HG03095 (cell line): ENCODE data around the gene FSTL1.
"Not testable (repeated sequence)": the region's sequence is repeated elsewhere in the genome, so short reads cannot be mapped to it uniquely, and the experiment has no call there.

Experiments
- ATAC-seq: cut with Tn5 transposase; IDR thresholded peaks from one replicate; pipeline ENCODE4 v1.9.1; 2021; ENCODE audit warnings: moderate library complexity; ENCODE audit not compliant: unreplicated experiment

Gene FSTL1

GRCh38 chr3:120418866-120419490, 31.8 kb downstream of the FSTL1 start:
- peak; percentile 54 for ATAC-seq

DNA sequence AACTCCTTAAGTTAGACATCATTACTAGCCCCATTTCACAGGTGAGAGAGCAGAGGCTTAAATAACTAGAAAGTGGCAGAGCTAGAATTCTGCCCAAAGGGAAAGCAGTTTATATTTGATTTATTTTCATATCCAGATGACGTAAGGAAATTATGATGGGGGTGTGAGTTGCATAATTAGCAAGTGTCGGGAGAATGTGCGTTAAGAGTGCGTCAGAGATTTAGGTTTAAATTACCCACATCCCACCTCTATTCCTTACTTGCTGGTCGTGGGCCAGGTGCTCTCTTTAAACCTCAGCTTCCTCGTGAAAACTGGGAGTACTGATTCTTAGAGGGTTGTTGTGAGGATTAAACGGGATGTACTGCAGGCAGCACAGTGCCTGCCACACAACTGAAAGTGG, 32.3 kb downstream of the FSTL1 start:
- no peak for ATAC-seq

- ATAC-seq: peak; percentile 99
These were observed 33.4 kb downstream of the FSTL1 start for GRCh38 chr3:120417272-120417911.

GRCh38 chr3:120416868-120417267, 33.9 kb downstream of the FSTL1 start:
- peak; percentile 20 for ATAC-seq

- no peak for ATAC-seq
These were observed 35.0 kb downstream of the FSTL1 start for GRCh38 chr3:120415756-120416155.

DNA sequence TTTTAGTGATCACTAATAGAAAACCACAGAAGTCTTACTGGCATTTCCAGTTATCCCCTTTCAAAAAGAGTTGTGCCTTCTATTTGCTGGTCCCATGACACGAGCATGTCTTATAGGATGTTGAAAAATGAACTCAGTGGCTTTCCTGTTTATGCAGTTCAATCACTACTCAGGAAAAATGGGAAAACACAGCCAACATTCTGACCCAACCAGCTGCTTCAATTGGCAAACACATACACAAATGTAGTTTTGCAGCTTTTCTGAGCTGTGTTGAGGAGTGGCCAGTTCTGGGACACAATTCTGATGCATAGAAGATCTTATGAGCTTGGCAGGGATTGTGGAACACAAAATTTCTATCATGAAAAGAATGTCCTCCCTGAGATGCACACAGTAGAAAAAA, 40.3 kb downstream of the FSTL1 start:
- ATAC-seq: no peak

DNA sequence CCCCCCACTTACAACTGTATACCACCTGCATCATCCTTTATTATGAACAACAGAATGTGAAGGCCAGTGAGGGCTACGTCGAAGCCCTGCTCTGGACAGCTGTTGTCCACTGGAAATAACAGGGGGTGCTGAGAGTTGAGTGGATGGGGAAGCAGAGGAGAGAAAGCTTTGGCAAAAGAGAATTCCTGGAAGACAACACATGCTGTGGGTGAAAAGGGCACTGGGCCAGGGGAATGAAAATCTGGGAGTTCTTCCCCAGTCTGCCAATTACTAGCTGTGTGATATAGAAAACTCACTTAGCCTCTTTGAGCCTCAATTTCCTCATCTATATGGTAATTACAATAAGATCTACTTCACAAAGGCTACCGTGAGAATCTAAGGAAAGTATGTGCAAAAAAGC, 40.7 kb downstream of the FSTL1 start:
- ATAC-seq: no peak

DNA sequence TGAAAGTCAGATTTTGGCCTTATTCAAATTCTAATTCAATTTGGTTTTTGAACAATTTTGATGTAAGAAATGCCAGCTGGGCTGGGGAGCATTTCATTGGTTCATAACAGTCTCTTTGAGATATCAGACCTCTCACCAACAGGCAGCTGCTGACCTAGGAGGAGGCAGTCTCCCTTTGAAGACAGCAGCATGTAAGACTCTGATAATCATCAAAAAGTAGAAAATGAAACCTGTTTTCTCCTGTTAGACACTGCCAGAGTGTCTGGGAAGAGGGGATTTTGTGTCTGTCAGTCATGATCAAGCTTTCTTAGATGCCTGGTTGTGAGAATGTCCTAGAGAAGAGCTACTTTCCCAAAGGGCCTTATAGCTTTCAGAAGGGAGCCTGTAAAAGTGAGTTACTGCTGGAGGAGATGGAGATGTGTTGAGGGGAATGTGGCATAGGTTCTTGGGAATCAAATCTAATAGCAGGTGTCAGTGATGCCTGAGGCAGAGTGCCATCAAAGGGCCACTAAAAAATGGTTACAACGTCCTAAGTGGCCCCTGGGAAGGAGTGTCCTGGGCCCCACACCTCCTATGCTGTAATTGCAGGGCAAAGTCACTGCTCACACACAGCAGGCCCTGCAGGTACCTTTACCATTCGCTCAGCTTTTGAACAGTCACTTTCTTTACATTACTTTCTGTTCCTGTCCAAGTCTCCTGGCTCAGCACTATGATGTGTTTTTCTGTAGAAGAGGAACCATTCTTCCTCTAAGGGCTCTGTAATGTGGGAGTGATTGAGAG, 43.1 kb downstream of the FSTL1 start:
- no peak for ATAC-seq

DNA sequence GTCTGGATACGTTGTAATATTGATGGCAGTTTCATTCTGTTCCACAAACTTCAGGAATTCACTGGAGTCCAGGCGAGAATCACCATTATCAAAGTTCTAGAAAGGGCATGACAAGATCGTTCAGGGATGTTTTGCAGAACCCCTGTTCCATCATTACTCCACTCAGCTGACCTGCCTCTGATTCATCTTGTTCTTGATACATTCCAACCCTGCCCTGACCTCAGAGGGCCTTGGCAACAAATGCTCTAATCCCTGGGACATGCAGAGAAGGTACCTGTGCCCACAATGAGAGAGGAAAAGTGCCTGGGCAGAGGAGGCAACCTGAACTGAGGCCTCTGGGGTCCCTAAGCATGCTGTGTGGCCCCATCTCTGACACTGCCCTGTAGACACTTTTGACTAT, 45.9 kb downstream of the FSTL1 start:
- ATAC-seq: no peak

- ATAC-seq: no peak
These were observed 48.5 kb downstream of the FSTL1 start for GRCh38 chr3:120402257-120402656.

GRCh38 chr3:120399372-120399771, 51.4 kb downstream of the FSTL1 start:
- peak; percentile 84 for ATAC-seq

DNA sequence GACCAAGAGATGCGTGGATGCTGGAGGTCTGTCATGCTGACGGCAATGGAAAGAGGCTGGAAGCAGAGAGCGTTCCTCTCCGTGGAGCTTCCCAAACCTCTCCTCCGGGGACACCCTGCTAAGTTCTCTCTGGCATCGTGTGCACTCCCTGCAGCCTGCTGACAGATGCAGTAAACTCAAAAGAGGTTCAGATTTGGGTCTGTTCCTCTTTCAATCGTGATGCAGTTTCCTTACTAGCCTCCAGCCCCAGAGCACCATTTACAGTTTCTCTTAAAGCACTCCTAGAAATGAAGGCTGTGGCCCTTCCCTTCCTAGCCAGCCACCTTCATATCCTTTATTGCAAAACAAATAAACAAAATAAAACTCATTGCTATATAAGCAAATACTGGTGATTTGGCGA, 54.3 kb downstream of the FSTL1 start:
- ATAC-seq: no peak

GRCh38 chr3:120394347-120394746, 56.4 kb downstream of the FSTL1 start:
- ATAC-seq: no peak

DNA sequence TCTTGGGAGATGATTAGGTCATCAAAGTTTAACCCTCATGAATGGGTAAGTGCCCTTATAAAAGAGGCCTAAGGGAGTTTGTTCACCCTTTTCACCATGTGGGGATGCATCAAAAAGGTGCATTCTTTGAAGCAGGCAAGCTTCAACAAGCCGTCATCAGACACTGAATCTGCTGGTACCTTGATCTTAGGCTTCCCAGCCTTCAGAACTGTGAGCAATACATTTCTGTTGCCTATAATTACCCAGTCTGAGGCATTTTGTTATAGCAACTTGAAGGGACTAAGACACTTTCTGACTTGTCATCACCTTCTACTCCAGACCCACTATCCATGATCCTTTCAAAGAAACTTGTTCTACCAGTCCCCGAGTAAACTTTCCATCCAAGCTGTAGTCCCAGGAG, 57.0 kb downstream of the FSTL1 start:
- ATAC-seq: no peak

DNA sequence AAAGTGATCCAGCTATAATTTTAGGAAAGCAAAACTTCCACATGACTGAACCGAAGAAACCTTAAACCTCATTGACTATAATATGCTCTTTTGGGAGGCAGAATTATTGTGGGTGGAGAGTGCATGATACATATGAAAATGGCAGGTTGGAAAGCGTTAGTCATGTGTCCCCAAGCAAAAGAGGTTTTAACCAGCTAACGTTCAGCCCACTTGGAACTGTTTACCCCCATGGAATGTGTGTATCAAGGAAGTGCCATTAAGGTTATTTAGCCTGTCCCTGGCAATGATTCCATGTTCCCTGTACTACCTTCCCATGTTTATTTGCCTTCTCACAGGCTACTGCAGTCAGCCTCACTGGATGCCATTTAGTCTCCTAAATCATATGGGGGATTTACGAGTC, 57.5 kb downstream of the FSTL1 start:
- ATAC-seq: no peak

DNA sequence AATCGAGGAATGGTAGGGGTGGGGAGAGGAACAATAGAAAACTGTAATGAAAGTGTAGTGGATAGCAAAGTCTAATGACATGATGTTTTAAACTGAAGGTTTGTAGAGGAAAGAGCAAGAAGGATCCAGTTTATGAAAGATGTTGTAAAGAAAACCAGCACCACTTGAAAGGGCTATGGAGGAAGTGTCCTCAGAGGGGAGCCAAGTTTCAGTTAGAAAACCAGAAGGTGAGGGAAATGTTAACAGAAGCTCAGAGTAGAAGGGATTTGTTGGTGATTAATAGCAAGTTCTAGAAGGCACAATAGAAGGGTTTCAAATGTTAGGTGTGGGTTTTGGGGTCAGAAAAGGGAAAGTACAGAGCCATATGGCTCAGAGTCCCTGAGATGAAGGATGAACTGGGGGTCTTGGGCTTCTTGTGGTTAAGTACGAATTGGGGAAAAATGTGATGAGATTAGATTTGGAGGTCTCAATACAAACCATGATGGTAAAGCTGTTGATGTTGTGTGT, 67.8 kb downstream of the FSTL1 start:
- no peak for ATAC-seq

- ATAC-seq: no peak
These were observed 69.3 kb downstream of the FSTL1 start for GRCh38 chr3:120381503-120381902.

DNA sequence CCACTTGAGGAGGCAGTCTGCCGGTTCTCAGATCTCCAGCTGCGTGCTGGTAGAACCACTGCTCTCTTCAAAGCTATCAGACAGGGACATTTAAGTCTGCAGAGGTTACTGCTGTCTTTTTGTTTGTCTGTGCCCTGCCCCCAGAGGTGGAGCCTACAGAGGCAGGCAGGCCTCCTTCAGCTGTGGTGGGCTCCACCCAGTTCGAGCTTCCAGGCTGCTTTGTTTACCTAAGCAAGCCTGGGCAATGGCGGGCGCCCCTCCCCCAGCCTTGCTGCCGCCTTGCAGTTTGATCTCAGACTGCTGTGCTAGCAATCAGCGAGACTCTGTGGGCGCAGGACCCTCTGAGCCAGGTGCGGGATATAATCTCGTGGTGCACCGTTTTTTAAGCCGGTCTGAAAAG, 72.8 kb downstream of the FSTL1 start:
- ATAC-seq: not testable (repeated sequence)

GRCh38 chr3:120370463-120370862, 80.3 kb downstream of the FSTL1 start:
- ATAC-seq: no peak

- ATAC-seq: peak; percentile 73
These were observed 81.7 kb downstream of the FSTL1 start for GRCh38 chr3:120369037-120369467.

- ATAC-seq: no peak
These were observed 82.6 kb downstream of the FSTL1 start for GRCh38 chr3:120368172-120368571.

DNA sequence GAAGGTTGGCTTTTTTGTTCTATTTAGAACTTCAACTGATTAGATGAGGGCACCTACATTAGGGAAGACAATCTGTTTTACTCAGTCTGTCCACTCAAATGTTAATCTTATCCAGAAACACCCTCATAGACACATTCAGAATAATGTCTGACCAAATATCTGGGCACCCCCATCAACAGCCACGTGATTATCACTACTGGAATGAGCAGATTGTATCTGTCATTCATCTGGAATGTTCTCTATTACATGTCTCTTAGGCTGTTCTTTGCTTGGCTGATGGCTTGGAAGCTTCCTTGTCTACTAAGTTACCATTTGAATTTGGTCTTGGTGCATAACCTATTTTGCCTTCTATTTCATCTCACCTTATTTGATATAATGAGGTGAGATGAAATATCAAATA, 86.0 kb downstream of the FSTL1 start:
- no peak for ATAC-seq
